PC-3 (cell line): ENCODE data around the gene GAS7.

ENCODE experiments used
- EZH2 ChIP-seq: fragments of 300-600 bp; sonication (generic); IDR thresholded peaks from one replicate; pipeline ENCODE4 v1.6.1; 2017; ENCODE audit warnings: antibody characterized with exemption, mild to moderate bottlenecking, low read length; ENCODE audit not compliant: unreplicated experiment
- EZH2phosphoT487 ChIP-seq: fragments of 300-600 bp; sonication (generic); IDR thresholded peaks from 2 replicates; pipeline ENCODE4 v1.6.1; 2018; ENCODE audit warnings: mild to moderate bottlenecking, antibody characterized with exemption, low read length, borderline replicate concordance
- TF ChIP-seq, protein P1 (sequence below): fragments of 300-600 bp; sonication (generic); conservative IDR thresholded peaks from 2 replicates; pipeline ENCODE4 v1.5.1; 2017; ENCODE audit warnings: antibody characterized with exemption, low read depth, mild to moderate bottlenecking, low read length

DNA sequence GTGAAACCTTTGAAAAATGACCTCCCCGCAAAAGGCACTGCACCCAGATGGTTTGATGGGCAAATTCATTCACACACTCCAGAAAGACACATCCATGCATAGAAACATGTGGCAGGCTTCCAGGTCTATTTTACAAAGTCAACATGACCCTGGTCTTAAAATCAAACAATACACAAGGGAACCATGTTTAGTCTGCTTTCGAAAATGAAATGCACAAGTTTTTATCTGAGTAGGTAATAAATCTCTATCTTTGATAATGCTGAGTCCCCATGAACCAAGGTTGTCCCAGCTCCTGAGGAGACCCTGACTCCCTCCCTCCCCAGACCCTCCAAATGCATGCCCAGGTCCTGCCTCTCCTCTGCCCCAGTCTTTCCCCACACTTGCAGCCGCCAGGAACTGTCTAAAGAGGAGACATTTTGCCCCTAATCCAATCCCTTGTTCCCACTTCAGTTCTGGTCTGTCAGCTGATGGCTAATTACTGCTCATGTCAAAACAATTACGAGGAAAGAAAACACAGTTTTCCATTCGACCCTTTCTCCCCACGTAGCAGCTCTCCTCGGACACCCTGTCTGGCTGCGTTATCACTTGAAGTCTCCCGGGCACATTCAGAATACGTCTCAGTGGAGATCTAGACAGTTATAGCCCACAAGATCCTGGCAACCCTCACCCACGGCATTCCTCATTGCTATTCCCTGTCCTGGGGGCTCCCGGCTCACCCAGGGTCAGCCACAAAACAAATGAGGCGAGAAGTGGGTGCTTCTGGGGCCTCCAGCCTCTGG lies 224.5 kb downstream of the GAS7 start:
- TF ChIP-seq, protein P1, sequence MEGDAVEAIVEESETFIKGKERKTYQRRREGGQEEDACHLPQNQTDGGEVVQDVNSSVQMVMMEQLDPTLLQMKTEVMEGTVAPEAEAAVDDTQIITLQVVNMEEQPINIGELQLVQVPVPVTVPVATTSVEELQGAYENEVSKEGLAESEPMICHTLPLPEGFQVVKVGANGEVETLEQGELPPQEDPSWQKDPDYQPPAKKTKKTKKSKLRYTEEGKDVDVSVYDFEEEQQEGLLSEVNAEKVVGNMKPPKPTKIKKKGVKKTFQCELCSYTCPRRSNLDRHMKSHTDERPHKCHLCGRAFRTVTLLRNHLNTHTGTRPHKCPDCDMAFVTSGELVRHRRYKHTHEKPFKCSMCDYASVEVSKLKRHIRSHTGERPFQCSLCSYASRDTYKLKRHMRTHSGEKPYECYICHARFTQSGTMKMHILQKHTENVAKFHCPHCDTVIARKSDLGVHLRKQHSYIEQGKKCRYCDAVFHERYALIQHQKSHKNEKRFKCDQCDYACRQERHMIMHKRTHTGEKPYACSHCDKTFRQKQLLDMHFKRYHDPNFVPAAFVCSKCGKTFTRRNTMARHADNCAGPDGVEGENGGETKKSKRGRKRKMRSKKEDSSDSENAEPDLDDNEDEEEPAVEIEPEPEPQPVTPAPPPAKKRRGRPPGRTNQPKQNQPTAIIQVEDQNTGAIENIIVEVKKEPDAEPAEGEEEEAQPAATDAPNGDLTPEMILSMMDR = no peak
- TF ChIP-seq EZH2phosphoT487 (no peak), EZH2 (no peak)
